ENCODE results near the gene AGL. TPM values are rescaled to one million over a fixed set of nuclear protein-coding genes. Genes with fewer than 3 reads are reported as not detected.
"Not testable (repeated sequence)": the region's sequence is repeated elsewhere in the genome, so short reads cannot be mapped to it uniquely, and the experiment has no call there.

Gene AGL
- total RNA-seq, 1 donor from 2014 or later: 9.9 TPM

DNA sequence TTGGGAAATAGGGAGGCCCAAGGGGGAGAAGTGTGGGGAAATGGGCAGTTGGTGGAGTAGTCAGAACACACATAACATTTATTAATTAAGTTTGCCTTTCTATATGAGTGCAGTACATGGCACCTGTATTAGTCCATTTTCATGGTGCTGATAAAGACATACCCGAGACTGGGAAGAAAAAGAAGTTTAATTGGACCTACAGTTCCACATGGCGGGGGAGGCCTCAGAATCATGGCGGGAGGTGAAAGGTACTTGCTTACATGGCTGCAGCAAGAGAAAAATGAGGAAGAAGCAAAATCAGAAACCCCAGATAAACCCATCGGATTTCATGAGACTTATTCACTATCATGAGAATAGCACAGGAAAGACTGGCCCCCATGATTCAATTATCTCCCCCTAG, 118.1 kb downstream of the AGL start:
- no peaks in the 10 kb centered on the region for H3K27me3 ChIP-seq
- H3K27ac ChIP-seq: no peak overlapping the region
- DNase-seq (ENCODE audit: low spot score in 2 of 2): no peak
- H3K9me3 ChIP-seq: no peaks in the 10 kb centered on the region
- TF ChIP-seq, protein P1, sequence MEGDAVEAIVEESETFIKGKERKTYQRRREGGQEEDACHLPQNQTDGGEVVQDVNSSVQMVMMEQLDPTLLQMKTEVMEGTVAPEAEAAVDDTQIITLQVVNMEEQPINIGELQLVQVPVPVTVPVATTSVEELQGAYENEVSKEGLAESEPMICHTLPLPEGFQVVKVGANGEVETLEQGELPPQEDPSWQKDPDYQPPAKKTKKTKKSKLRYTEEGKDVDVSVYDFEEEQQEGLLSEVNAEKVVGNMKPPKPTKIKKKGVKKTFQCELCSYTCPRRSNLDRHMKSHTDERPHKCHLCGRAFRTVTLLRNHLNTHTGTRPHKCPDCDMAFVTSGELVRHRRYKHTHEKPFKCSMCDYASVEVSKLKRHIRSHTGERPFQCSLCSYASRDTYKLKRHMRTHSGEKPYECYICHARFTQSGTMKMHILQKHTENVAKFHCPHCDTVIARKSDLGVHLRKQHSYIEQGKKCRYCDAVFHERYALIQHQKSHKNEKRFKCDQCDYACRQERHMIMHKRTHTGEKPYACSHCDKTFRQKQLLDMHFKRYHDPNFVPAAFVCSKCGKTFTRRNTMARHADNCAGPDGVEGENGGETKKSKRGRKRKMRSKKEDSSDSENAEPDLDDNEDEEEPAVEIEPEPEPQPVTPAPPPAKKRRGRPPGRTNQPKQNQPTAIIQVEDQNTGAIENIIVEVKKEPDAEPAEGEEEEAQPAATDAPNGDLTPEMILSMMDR (IDR thresholded peaks at IDR 0.05): no peak
- no peak overlapping the region for H3K4me3 ChIP-seq
- peaks cover 2 to 4% of the 10 kb centered on the region in 2 donors for H3K4me1 ChIP-seq
- intact Hi-C loops (cut with DNase I): loop anchor here (5.0 kb wide), 3 partner anchors 51 to 164 kb away; partner anchors contain the start of genes AGL, SASS6 and TRMT13
- H3K36me3 ChIP-seq: no peaks in the 10 kb centered on the region

DNA sequence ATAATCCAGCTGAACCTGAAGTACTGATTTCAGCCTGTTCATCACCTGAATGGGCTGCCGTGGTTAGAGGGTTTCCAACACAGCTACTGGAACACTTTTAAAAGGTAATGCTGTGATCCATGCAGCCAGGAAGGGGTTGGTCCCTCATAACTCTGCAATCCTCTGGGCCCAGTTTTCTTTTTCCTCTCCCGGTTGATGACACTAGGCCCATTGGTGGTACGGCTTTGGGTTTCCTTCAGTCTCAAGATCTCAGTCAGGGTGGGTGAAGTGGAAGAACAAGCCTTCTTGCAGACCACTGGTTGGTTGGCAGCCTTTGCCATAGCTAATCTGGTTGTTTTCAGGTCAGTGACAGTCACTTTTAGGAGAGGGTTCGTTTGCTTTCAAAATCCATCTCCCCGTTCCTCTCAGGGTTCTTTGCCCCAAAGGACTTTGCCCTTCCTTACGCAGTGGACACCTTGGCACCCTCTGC, 119.1 kb downstream of the AGL start:
- peak overlapping the region; percentile 82 to 85 for H3K4me3 ChIP-seq
- no peaks in the 10 kb centered on the region for H3K36me3 ChIP-seq
- peak overlapping the region; percentile 66 to 76 for H3K27ac ChIP-seq
- no peaks in the 10 kb centered on the region for H3K9me3 ChIP-seq
- DNase-seq (ENCODE audit: low spot score in 2 of 2): no peak
- H3K27me3 ChIP-seq: no peaks in the 10 kb centered on the region
- intact Hi-C loops (cut with DNase I): loop anchor here (5.0 kb wide), 3 partner anchors 52 to 163 kb away; partner anchors contain the start of genes AGL, SASS6 and TRMT13
- H3K4me1 ChIP-seq: peaks cover 2 to 4% of the 10 kb centered on the region in 2 donors
- TF ChIP-seq, protein P1 (IDR thresholded peaks at IDR 0.05): no peak

DNA sequence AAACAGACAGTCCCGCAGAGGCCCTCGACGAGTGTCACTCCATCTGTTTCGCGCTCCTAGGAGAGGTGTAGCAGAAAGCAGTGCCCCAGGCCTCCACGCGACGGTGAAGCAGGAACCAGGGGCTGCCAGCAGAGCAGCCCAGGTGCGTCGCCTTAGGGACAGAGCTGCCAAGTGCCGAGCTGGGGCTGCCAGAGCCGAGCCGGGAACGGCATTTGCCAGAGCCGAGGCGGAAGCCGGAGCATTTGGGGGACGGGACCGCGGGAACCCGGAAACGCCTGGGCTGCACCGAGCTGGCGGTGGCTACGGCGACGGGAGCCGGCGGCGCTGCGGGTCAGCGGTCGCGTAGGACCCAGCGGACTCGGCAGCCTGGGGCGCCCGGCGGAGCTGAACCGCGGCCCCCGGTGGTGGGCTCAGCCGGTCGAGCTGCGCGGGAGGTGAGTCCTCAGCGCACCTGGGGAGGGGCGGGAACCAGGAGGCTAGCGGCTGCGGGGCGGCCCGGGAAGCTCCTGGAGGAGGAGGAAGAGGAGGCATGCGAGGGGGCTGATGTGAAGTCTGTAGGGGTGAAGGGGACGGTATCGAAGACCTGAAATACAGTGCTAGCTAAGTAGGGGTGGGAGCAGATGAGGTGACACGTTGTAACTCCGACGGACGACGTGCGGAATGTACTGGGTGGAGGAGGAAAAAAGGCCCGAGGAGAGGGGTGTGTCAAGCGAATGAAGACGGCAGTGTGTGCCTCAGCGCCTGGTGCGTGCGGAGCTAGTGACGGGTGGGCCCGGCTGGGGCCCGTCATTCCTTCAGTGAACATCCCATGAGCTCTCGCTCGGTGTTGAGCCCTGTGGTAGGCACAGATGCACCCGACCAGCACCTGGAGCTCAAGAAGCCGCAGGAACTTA, 119.8 kb downstream of the AGL start, which contains the start of gene SLC35A3:
SLC35A3 (plus strand) TSS at position 268 of the 893 bp plus-strand sequence. CDS start 23,559 bp downstream, outside the sequence.
- H3K27me3 ChIP-seq: no peaks in the 10 kb centered on the region
- H3K4me3 ChIP-seq: peak within 1 kb of the TSS; percentile 82 to 85
- H3K36me3 ChIP-seq: peaks cover 3% of the 10 kb centered on the region in 2 donors
- H3K9me3 ChIP-seq: no peaks in the 10 kb centered on the region
- TF ChIP-seq, protein P1 (IDR thresholded peaks at IDR 0.05): no peak
- DNase-seq (ENCODE audit: low spot score in 2 of 2): peak; percentile 9 to 85
- peaks cover 2 to 4% of the 10 kb centered on the region in 2 donors for H3K4me1 ChIP-seq
- intact Hi-C loops (cut with DNase I): loop anchor here (5.0 kb wide), 3 partner anchors 53 to 162 kb away; partner anchors contain the start of genes AGL, SASS6 and TRMT13
- peak within 1 kb of the TSS; percentile 66 to 76 for H3K27ac ChIP-seq

DNA sequence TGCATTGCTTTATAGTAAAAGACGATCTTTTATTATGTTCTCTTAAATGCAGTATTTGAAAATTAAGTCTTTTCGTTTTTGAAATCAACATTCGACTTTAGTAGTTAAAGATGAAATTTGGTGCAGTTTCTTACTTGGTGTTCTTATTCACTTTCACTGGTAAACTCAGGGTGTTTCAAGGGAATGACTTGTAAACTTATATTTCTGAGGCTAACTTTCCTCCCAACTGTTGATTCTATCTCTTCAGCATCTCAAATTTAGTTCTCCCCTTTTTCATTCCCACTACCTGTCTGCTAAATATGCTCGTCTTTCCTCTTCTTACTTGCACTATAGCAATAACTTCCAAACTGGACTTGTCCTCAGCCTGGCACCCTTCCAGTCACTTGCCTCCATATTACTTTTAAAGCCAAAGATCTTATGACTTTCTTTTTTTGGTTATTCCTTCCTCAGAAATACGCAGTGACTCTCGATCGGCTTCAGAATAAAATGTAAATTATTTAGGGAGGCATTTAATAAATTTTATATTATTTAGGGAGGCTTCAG, 120.6 kb downstream of the AGL start:
- TF ChIP-seq, protein P1 (IDR thresholded peaks at IDR 0.05): no peak
- Histone ChIP-seq H3K27ac (no peak overlapping the region), H3K36me3 (peaks cover 7 to 10% of the 10 kb centered on the region in 2 donors), H3K4me3 (peak overlapping the region; percentile 82 to 85), H3K4me1 (peaks cover 2 to 4% of the 10 kb centered on the region in 2 donors), H3K27me3 (no peaks in the 10 kb centered on the region), H3K9me3 (no peaks in the 10 kb centered on the region)
- no peak for DNase-seq (ENCODE audit: low spot score in 2 of 2)
- intact Hi-C loops (cut with DNase I): no loop called here

DNA sequence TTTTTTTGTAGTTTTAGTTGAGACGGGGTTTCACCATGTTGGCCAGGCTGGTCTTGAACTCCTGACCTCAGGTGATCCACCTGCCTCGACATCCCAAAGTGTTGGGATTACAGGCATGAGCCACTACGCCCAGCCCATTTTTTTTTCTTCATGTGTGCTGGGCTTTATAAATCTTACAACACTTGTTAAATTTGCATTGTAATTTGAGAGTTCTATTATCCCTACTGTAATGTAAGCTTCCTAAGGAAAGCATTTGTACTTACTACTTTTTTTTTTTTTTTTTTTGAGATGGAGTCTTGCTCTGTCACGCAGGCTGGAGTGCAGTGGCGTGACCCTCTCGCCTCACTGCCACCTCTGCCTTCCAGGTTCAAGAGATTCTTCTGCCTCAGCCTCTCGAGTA, 121.9 kb downstream of the AGL start:
- H3K27me3 ChIP-seq; H3K4me3 ChIP-seq; H3K4me1 ChIP-seq; DNase-seq (ENCODE audit: low spot score in 2 of 2); H3K9me3 ChIP-seq; intact Hi-C loops (cut with DNase I); H3K27ac ChIP-seq: not testable (repeated sequence)
- H3K36me3 ChIP-seq: peaks cover 13 to 14% of the 10 kb centered on the region in 2 donors

Other genes starting within 250 kb of the AGL start
- 34.4 TPM for gene PALMD, start 204.2 kb upstream of the AGL start, total RNA-seq
- 0.32 TPM for gene FRRS1, start 83.7 kb upstream of the AGL start, total RNA-seq
- 8.4 TPM for gene SLC35A3, start 119.6 kb downstream of the AGL start, total RNA-seq